Ammon's horn (tissue), 1 donor: ENCODE results near the gene ATP8B4.

Experiments
- DNase-seq: peaks from one replicate; pipeline ENCODE4 v3.0.0-alpha.2; 2016; ENCODE audit warnings: low spot score

The ATP8B4 gene

DNA sequence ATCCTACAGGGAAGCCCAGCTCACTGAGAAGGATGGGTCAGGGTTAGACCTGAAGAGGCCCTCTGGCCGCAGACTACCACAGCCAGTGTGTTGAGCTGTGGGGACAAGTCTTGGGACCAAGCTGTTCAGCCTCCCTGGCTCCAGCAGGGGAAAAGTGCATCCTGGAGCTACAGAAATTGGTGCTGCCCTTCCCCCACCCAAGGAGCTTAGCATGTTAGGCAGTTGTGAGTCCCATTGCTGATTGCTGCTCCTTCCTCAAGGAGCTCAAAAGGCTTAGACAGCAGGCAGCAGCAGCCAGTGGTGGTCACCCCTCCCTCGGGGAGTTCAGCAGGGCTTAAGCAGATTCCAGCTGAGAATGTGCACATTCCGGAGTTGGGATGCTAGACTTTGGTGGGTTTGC, 165.6 kb downstream of the ATP8B4 start:
- DNase-seq: no peak

- DNase-seq: no peak
Observed at GRCh38 chr15:49946681-49947080, 172.4 kb downstream of the ATP8B4 start.

GRCh38 chr15:49934487-49934886, 184.5 kb downstream of the ATP8B4 start:
- DNase-seq: no peak

GRCh38 chr15:49927189-49927861, 191.7 kb downstream of the ATP8B4 start:
- no peak for DNase-seq

- no peak for DNase-seq
Observed at GRCh38 chr15:49926740-49927139, 192.3 kb downstream of the ATP8B4 start.

DNA sequence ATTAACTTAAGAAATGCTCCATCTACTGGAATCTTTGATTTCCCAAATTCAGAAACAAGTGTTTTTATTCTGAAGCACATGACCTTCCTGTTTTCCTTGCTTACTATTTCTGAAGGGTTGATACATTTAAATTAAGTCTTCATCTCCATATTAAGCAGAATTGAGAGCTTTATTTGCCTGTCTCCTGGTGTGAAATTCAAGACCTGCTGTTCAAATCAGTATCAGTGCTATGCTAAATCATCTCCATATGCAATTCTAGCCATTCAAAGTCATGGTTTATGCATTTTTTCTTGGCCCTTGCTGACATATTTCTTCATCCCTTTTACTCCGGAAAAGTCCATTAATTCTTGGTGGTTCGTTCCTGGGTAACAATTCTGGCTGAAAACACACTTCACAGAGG, 195.4 kb downstream of the ATP8B4 start:
- DNase-seq: no peak

DNA sequence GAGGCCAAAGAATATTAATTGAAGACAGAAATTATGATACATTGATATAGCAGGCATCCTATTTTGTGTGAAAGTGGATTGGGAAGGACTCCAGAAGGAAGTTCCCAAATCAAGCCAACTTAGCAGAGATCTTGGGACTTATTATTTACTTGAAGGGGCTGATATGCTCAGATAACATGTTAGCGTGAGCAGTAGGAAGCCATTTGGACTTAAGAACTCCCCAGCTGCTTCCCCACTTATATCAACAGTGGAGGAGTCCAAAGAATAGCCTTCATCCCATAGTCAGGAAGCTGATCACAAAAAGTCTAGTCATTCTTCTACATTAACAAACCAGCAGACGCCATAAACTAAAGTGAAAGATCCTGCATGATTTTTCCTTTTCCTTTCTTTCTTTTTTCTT, 200.0 kb downstream of the ATP8B4 start:
- no peak for DNase-seq

DNA sequence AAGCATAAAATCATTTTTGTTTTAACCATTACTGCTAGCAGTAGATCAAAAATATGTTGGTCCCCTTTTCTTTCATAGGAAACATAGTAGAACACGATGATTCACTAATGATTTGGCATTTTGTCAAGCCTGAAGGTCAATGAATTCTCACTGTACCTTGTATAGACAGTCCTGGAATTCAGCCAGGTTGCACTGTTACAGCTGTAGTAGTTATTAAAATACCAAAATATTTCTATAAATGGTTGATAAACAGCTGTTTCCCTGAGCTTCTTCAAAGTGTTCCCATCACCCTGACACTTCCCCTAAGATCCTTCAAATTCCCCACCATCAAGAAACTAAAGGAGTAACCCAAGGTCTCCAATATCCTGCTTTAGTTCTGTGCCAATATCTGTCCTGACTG, 200.9 kb downstream of the ATP8B4 start:
- DNase-seq: no peak

GRCh38 chr15:49916998-49917397, 202.0 kb downstream of the ATP8B4 start:
- no peak for DNase-seq

GRCh38 chr15:49915822-49916221, 203.2 kb downstream of the ATP8B4 start:
- DNase-seq: no peak

DNA sequence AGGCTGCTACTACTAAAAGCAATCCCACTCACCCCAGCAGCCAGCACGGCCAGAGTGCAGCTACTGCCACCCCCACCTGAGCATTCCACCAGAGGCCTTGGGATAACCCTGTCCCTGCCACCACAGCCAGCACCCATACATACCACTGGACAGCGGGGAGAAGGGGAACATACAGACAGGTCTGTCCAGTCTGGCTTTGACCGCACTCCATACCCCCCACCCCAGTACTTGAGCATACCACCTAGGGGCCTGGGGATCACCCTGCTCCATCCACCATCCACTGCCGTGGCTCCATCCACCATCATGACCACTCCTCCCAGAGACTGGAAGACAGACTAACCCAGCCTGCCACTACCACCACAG, 210.1 kb downstream of the ATP8B4 start:
- DNase-seq: no peak

DNA sequence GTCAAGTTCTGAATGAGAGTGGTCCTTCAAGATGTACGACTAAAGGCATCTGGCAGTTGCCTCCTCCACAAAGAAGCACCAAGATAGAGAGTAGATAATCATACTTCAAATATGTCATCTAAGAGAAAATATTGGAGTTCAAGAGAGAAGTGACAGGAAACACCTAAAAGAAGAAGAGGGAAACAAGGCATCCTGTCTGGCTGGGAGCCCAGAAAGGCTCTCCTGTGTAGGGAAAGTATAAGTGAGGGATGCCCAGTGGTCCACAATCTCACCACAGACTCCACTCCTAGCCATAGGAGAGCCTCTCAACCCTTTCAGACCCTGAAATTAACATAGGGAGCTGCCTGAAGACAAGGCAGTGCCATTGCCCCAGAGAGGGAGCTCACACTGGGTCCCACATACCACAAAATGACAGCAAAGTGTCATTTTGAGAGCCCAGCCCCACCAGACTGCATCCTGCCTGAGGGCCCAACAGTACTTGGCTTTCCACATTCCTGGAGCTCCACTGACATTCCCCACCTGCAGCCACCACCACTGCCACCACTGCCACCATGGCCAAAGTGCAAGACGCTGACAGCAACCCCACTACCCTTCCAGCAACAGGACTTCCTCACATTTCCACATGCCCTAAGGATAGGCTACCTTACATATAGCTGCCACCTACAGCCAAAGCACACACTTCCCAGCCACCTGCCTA, 210.6 kb downstream of the ATP8B4 start:
- DNase-seq: no peak

DNA sequence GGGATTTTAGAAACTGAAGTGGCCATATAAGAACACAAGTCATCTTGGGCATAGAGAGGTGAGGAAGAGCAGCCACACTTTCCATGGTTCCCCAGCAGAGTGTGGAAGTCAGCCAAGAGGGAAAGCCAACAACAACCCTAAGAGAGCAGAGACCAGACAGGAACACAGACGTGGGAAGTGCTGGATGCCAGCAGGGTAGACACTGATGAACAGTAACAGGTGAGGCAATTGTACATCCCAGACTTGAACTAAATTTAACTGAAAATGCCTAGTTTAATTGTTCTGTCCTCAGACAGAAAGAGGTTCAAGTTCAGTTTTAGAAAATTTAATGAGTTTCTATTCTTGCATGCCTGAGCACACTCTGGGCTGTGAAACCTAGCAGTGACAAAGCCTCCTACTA, 212.1 kb downstream of the ATP8B4 start:
- no peak for DNase-seq

DNA sequence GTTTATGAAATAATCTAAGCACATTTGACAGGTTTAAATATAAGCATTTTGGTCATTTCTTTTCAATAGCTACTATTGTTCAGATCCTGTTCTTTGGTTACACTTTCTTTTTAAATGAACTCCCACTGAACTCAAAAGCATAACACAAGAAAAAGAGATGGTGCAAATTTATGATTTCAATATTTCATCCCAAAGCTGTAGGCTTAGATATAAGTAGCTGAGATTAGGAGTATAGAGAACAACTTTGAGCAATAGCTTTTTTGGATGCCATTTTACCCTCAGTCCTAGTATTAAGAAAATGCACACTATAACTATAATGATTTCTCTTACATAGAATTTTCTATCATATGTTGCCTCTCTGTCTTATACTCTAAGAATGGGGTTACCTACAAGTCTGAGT, 213.8 kb downstream of the ATP8B4 start:
- DNase-seq: no peak

DNA sequence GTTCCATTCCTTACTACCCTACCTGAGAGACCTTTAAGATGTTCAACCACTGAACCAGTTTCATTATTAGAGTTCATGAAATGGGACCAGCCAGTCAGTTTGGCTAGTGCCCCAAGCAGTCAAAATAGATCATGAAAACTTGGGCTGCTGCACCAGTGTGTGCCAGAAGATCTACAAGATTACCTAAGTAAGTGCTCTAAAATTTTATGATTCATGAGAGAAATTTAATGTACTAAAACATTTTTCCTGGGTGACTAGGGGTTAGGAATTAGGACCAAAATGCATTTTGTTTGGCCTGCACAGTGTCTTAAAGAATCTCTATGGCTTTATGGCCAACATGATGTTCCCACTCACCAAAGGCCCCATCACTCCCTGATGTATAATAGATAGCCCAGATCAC, 214.7 kb downstream of the ATP8B4 start:
- DNase-seq: no peak

GRCh38 chr15:49902685-49903501, 216.1 kb downstream of the ATP8B4 start:
- peak; percentile 61 for DNase-seq

- peak; percentile 29 for DNase-seq
Observed at GRCh38 chr15:49901996-49902684, 216.9 kb downstream of the ATP8B4 start.

GRCh38 chr15:49901321-49901720, 217.7 kb downstream of the ATP8B4 start:
- DNase-seq: no peak

DNA sequence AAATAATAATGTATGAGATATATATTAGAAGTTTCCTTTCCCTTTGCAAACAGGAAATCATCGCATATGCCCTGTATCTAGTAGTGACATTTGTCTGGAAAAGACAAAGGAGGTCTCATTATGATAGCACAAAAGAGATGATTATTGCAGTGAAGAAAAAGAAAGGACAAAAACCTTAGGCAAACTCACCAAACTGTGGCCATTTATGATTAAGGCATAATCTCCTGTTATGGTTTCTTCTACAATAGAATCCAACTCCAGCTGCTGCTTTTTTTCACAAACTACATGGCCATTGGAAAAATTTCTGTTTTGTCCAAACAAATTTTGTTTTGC, 218.2 kb downstream of the ATP8B4 start:
- DNase-seq: no peak

- peak; percentile 14 for DNase-seq
Observed at GRCh38 chr15:49900006-49900902, 218.8 kb downstream of the ATP8B4 start.

DNA sequence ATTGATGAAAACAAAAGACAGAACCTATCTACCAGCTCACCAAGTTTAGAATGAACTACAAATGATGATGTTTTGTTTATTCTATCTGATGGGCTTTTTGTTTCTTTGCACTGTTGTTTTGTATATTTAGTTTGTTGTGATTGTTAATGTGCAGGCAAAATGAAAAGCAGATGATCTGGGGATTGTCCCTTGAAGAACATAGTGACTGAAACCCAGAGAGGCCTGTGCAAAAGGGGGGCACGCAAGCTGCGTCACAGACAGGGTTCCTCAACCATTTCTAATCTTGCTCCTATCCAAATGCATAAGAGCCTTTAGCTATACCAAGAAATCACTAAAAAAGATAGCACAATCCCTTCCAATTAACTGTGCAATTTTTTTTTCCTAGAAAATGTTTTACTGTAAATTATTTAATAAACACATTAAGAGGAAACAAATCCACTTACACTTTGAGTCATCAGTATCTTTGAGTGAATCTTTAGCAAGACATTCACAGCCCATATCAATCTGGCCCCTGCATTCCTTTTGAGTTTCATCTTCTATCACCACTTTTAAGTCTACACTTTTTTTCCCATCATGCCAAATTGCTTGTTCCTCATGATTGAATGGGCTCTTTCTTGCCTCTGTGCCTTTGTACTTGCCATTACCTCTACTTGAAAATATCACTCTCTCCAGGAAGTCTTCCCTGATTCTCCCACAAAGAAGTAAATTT, 220.3 kb downstream of the ATP8B4 start:
- DNase-seq: no peak
